HepG2 (cell line): ENCODE data around the gene CROCC.

Source experiments
- CTCF ChIP-seq: sonication (generic); formaldehyde crosslinking; IDR thresholded peaks from 2 replicates; pipeline ENCODE4 v1.5.0; 2020; ENCODE audit warnings: mild to moderate bottlenecking, missing genetic modification reagents, moderate library complexity
- DBP ChIP-seq: sonication (generic); formaldehyde crosslinking; IDR thresholded peaks from 2 replicates; pipeline ENCODE4 v1.4.0; 2020; ENCODE audit warnings: missing genetic modification reagents; ENCODE audit errors: not compliant biosample characterization
- EZH2 ChIP-seq: conservative IDR thresholded peaks from 2 replicates; pipeline ENCODE4 v1.6.1; 2012; ENCODE audit warnings: mild to moderate bottlenecking, low read depth, low read length, moderate library complexity
- USF2 ChIP-seq, 2 experiments: sonication (generic) in 1 of 2; formaldehyde crosslinking in 1 of 2; IDR thresholded peaks; 2 replicates each; pipeline versions ENCODE4 v1.5.1 to v1.6.1; 2011 to 2020; ENCODE audit warnings: borderline replicate concordance in 1 of 2, low read depth in 1 of 2, low read length in 1 of 2, mild to moderate bottlenecking in 1 of 2, missing genetic modification reagents in 1 of 2, moderate library complexity in 1 of 2

GRCh38 chr1:16984717-16985116, 63.0 kb downstream of the CROCC start:
- TF ChIP-seq DBP (CRISPR knock-in tag), result no peak
- TF ChIP-seq USF2 (IDR thresholded peaks at IDR 0.05; ENCODE audit: low read depth, low read length), result no peak
- no peak for TF ChIP-seq USF2 (CRISPR knock-in tag; IDR thresholded peaks at IDR 0.05; ENCODE audit: borderline replicate concordance)
- TF ChIP-seq EZH2, result no peak
- TF ChIP-seq CTCF (CRISPR knock-in tag), result no peak
